SK-N-SH (cell line): ENCODE measurements around the gene RP2.

ENCODE experiments used
- ELF1 ChIP-seq: IDR thresholded peaks from 2 replicates; pipeline ENCODE4 v1.4.0; 2012
- EZH2phosphoT487 ChIP-seq: fragments of 200-600 bp; sonication (generic); IDR thresholded peaks from 2 replicates; pipeline ENCODE4 v1.6.1; 2017; ENCODE audit warnings: low read depth, mixed run types, mild to moderate bottlenecking, antibody characterized with exemption, moderate library complexity, borderline replicate concordance
- GABPA ChIP-seq: IDR thresholded peaks from 2 replicates; pipeline ENCODE4 v1.4.0; 2012; ENCODE audit warnings: low read depth, mild to moderate bottlenecking
- MXI1 ChIP-seq: IDR thresholded peaks from 2 replicates; pipeline ENCODE4 v1.6.1; 2012; ENCODE audit warnings: mild to moderate bottlenecking, low read depth, low read length, improper control_type of control experiment
- TAF1 ChIP-seq: IDR thresholded peaks from 2 replicates; pipeline ENCODE4 v1.6.1; 2012; ENCODE audit warnings: low read depth, mild to moderate bottlenecking, low read length, moderate library complexity, borderline replicate concordance
- TCF12 ChIP-seq: IDR thresholded peaks from 2 replicates; pipeline ENCODE4 v1.4.0; 2012
- TF ChIP-seq, protein P1 (sequence below): IDR thresholded peaks from 2 replicates; pipeline ENCODE4 v1.6.1; 2012; ENCODE audit warnings: mild to moderate bottlenecking, low read depth, low read length, moderate library complexity
- TF ChIP-seq, protein P2 (sequence below): fragments of 200-600 bp; sonication (generic); IDR thresholded peaks from 2 replicates; pipeline ENCODE4 v1.6.1; 2017; ENCODE audit warnings: antibody characterized with exemption, mild to moderate bottlenecking, moderate library complexity
- TF ChIP-seq, protein P3 (sequence below): fragments of 150-350 bp; IDR thresholded peaks from 2 replicates; pipeline ENCODE4 v1.6.1; 2017; ENCODE audit warnings: antibody characterized with exemption, low read length, low read depth, borderline replicate concordance
- TF ChIP-seq, protein P4 (sequence below): IDR thresholded peaks from 2 replicates; pipeline ENCODE4 v1.4.0; 2012; ENCODE audit warnings: low read depth, borderline replicate concordance

DNA sequence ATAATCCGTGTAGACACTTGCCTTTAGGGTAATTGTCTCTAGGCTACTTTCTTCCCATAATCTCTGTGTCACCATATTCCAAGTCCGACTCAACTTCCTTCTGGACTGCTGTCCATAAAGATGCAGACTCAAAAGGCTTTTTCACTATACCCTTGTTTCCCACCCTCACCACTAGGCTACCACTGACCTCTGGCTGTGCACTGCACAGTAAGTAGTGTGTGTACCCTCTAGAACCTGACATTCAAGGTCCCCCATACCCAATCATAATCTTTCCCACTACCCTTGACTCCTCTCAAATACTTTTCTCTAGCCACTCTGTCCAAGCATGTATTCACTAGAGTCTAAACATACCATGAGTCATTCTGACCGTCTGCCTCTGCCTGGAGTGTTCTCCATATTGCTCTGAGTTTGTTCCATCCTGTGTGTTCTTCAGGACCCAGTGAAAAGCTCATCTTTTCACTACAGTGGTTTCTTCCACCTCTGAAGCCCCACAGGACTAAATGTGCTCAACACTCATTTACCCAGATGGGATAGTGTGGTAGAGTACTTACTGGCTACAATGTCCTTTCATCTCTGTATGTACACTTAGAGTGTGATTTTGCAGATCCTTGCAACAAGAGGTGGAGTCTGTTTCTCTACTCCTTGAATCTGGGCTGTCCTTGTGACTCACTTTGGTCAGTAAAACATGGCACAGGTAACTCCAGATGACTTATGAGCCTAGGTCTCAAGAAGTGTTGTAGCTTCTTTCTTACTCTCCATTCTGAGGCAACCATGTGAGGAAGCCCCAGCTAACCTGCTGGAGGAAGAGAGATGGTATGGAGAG, 92.8 kb downstream of the RP2 start:
- TF ChIP-seq, protein P1, sequence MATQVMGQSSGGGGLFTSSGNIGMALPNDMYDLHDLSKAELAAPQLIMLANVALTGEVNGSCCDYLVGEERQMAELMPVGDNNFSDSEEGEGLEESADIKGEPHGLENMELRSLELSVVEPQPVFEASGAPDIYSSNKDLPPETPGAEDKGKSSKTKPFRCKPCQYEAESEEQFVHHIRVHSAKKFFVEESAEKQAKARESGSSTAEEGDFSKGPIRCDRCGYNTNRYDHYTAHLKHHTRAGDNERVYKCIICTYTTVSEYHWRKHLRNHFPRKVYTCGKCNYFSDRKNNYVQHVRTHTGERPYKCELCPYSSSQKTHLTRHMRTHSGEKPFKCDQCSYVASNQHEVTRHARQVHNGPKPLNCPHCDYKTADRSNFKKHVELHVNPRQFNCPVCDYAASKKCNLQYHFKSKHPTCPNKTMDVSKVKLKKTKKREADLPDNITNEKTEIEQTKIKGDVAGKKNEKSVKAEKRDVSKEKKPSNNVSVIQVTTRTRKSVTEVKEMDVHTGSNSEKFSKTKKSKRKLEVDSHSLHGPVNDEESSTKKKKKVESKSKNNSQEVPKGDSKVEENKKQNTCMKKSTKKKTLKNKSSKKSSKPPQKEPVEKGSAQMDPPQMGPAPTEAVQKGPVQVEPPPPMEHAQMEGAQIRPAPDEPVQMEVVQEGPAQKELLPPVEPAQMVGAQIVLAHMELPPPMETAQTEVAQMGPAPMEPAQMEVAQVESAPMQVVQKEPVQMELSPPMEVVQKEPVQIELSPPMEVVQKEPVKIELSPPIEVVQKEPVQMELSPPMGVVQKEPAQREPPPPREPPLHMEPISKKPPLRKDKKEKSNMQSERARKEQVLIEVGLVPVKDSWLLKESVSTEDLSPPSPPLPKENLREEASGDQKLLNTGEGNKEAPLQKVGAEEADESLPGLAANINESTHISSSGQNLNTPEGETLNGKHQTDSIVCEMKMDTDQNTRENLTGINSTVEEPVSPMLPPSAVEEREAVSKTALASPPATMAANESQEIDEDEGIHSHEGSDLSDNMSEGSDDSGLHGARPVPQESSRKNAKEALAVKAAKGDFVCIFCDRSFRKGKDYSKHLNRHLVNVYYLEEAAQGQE, result no peak
- TF ChIP-seq, protein P2, sequence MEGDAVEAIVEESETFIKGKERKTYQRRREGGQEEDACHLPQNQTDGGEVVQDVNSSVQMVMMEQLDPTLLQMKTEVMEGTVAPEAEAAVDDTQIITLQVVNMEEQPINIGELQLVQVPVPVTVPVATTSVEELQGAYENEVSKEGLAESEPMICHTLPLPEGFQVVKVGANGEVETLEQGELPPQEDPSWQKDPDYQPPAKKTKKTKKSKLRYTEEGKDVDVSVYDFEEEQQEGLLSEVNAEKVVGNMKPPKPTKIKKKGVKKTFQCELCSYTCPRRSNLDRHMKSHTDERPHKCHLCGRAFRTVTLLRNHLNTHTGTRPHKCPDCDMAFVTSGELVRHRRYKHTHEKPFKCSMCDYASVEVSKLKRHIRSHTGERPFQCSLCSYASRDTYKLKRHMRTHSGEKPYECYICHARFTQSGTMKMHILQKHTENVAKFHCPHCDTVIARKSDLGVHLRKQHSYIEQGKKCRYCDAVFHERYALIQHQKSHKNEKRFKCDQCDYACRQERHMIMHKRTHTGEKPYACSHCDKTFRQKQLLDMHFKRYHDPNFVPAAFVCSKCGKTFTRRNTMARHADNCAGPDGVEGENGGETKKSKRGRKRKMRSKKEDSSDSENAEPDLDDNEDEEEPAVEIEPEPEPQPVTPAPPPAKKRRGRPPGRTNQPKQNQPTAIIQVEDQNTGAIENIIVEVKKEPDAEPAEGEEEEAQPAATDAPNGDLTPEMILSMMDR, result no peak
- TF ChIP-seq, protein P3, sequence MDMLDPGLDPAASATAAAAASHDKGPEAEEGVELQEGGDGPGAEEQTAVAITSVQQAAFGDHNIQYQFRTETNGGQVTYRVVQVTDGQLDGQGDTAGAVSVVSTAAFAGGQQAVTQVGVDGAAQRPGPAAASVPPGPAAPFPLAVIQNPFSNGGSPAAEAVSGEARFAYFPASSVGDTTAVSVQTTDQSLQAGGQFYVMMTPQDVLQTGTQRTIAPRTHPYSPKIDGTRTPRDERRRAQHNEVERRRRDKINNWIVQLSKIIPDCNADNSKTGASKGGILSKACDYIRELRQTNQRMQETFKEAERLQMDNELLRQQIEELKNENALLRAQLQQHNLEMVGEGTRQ, result no peak
- no peak for TF ChIP-seq TAF1
- no peak for TF ChIP-seq GABPA
- TF ChIP-seq, protein P4, sequence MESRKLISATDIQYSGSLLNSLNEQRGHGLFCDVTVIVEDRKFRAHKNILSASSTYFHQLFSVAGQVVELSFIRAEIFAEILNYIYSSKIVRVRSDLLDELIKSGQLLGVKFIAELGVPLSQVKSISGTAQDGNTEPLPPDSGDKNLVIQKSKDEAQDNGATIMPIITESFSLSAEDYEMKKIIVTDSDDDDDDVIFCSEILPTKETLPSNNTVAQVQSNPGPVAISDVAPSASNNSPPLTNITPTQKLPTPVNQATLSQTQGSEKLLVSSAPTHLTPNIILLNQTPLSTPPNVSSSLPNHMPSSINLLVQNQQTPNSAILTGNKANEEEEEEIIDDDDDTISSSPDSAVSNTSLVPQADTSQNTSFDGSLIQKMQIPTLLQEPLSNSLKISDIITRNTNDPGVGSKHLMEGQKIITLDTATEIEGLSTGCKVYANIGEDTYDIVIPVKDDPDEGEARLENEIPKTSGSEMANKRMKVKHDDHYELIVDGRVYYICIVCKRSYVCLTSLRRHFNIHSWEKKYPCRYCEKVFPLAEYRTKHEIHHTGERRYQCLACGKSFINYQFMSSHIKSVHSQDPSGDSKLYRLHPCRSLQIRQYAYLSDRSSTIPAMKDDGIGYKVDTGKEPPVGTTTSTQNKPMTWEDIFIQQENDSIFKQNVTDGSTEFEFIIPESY, result no peak
- no peak for TF ChIP-seq MXI1
- no peak for TF ChIP-seq TCF12
- TF ChIP-seq ELF1, result no peak
- TF ChIP-seq EZH2phosphoT487, result no peak
